ENCODE data around the gene PPP2R1B.

DNA sequence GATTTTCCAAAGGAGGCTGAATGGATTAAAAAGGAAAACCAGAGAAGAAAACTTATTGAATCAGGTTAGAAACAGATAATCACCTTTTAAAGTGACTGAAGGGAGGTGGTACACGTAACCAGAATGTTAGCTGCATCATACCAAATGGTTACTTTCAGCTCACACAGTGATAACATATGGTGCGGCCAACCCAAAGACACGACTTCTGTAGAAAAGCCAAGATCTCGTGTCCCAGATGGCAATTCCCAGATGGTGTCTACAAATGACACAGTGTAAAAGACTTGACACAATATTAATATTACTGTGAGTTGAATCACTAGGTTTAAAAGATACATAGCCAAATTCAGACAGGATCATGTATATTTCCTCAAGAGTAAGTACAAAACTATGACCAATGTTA is 5.2 kb downstream of the PPP2R1B start:
- TF ChIP-seq, protein P1, sequence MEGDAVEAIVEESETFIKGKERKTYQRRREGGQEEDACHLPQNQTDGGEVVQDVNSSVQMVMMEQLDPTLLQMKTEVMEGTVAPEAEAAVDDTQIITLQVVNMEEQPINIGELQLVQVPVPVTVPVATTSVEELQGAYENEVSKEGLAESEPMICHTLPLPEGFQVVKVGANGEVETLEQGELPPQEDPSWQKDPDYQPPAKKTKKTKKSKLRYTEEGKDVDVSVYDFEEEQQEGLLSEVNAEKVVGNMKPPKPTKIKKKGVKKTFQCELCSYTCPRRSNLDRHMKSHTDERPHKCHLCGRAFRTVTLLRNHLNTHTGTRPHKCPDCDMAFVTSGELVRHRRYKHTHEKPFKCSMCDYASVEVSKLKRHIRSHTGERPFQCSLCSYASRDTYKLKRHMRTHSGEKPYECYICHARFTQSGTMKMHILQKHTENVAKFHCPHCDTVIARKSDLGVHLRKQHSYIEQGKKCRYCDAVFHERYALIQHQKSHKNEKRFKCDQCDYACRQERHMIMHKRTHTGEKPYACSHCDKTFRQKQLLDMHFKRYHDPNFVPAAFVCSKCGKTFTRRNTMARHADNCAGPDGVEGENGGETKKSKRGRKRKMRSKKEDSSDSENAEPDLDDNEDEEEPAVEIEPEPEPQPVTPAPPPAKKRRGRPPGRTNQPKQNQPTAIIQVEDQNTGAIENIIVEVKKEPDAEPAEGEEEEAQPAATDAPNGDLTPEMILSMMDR (IDR thresholded peaks at IDR 0.05; ENCODE audit: insufficient read depth, low read depth, low read length), result no peak
- TF ChIP-seq EZH2 (IDR thresholded peaks at IDR 0.05; ENCODE audit: insufficient read depth, low read length), result no peak

All from astrocyte (in vitro differentiated cells and primary cell).